Tibial artery (tissue), 4 donors: Measurements from ENCODE around the gene PYGO2.

ENCODE experiments used
- DNase-seq, 2 donors: peaks; one replicate each; pipeline ENCODE4 v3.0.0-alpha.2; 2019
- H3K27ac ChIP-seq, 2 donors: fragments of 200-600 bp; sonication (generic) in 1 of 2; 1 replicate in 1 of 2; 2 replicates in 1 of 2; pipeline ENCODE4 v1.5.1; 2018 to 2019; ENCODE audit warnings: mild to moderate bottlenecking in 1 of 2
- H3K27me3 ChIP-seq, 2 donors: fragments of 200-600 bp; sonication (generic) in 1 of 2; one replicate each; pipeline versions ENCODE4 v1.5.1 to v1.6.0; 2016 to 2019
- H3K36me3 ChIP-seq, 3 donors: fragments of 200-600 bp; sonication (generic) in 2 of 3; one replicate each; pipeline ENCODE4 v1.5.1; 2016 to 2019; ENCODE audit warnings: mild to moderate bottlenecking in 2 of 3
- H3K4me1 ChIP-seq, 4 donors: fragments of 200-600 bp; sonication (generic) in 2 of 4; 1 replicate in 3 of 4; 2 replicates in 1 of 4; pipeline ENCODE4 v1.5.1; 2016 to 2019
- H3K4me3 ChIP-seq, 2 donors: fragments of 200-600 bp; sonication (generic) in 1 of 2; 1 replicate in 1 of 2; 2 replicates in 1 of 2; pipeline ENCODE4 v1.5.1; 2018 to 2019; ENCODE audit warnings: mild to moderate bottlenecking in 2 of 2
- H3K9me3 ChIP-seq, 3 donors: fragments of 200-600 bp; sonication (generic) in 1 of 3; one replicate each; pipeline ENCODE4 v1.5.1; 2016 to 2019
- CTCF ChIP-seq, 2 experiments: fragments of 200-600 bp in 1 of 2; fragments of 450-650 bp in 1 of 2; IDR thresholded peaks; one replicate each; pipeline ENCODE4 v1.5.1; 2017 to 2019; ENCODE audit warnings: antibody characterized with exemption in 2 of 2, mild to moderate bottlenecking in 1 of 2, moderate library complexity in 1 of 2
- intact Hi-C: fragments of 100-400 bp; cut with DNase I; formaldehyde crosslinking; loops from one replicate; pipeline ENCODE4 v1.15.0; 2023; ENCODE audit warnings: low total_unique reads

PYGO2 gene

GRCh38 chr1:154960446-154961136 is 991 bp downstream of the PYGO2 start:
- intact Hi-C loops = loop anchor here (5.0 kb wide), 3 partner anchors 37 to 102 kb away; partner anchors contain the start of gene EFNA4
- H3K36me3 ChIP-seq = peaks cover 11 to 47% (median 40%) of the 10 kb centered on the region in 3 donors
- peak overlapping the region; percentile 95 to 98 for H3K27ac ChIP-seq
- peaks cover 0 to 53% (median 33%) of the 10 kb centered on the region in 4 donors for H3K4me1 ChIP-seq
- H3K9me3 ChIP-seq = no peaks in the 10 kb centered on the region
- no peaks in the 10 kb centered on the region for H3K27me3 ChIP-seq
- no peak for DNase-seq
- peak overlapping the region; percentile 77 to 78 for H3K4me3 ChIP-seq
- TF ChIP-seq CTCF (IDR thresholded peaks at IDR 0.05) = no peak

GRCh38 chr1:154959426-154959780 is 2.2 kb downstream of the PYGO2 start:
- intact Hi-C loops = no loop called here

GRCh38 chr1:154958681-154959425 is 2.7 kb downstream of the PYGO2 start:
- Histone ChIP-seq H3K27me3 (no peaks in the 10 kb centered on the region), H3K4me3 (no peak overlapping the region), H3K4me1 (peaks cover 4 to 67% (median 49%) of the 10 kb centered on the region in 4 donors), H3K36me3 (peaks cover 0 to 30% (median 24%) of the 10 kb centered on the region in 3 donors), H3K27ac (no peak overlapping the region), H3K9me3 (no peaks in the 10 kb centered on the region)
- no peak for TF ChIP-seq CTCF (IDR thresholded peaks at IDR 0.05)
- intact Hi-C loops = no loop called here
- DNase-seq = no peak

More at GRCh38 chr1:154959426-154959780, 2.2 kb downstream of the PYGO2 start:
- peaks cover 0 to 62% (median 44%) of the 10 kb centered on the region in 4 donors for H3K4me1 ChIP-seq
- H3K4me3 ChIP-seq = no peak overlapping the region
- no peak for TF ChIP-seq CTCF (IDR thresholded peaks at IDR 0.05)
- no peak overlapping the region for H3K27ac ChIP-seq
- DNase-seq = no peak
- no peaks in the 10 kb centered on the region for H3K27me3 ChIP-seq
- no peaks in the 10 kb centered on the region for H3K9me3 ChIP-seq
- H3K36me3 ChIP-seq = peaks cover under 1 to 35% (median 28%) of the 10 kb centered on the region in 3 donors

GRCh38 chr1:154958036-154958435 is 3.5 kb downstream of the PYGO2 start:
- intact Hi-C loops = no loop called here
- H3K36me3 ChIP-seq = peaks cover 0 to 22% (median 16%) of the 10 kb centered on the region in 3 donors
- no peak overlapping the region for H3K4me3 ChIP-seq
- H3K27me3 ChIP-seq = no peaks in the 10 kb centered on the region
- H3K4me1 ChIP-seq = peaks cover 7 to 68% (median 56%) of the 10 kb centered on the region in 4 donors
- no peak for DNase-seq
- no peak overlapping the region for H3K27ac ChIP-seq
- no peak for TF ChIP-seq CTCF (IDR thresholded peaks at IDR 0.05)
- H3K9me3 ChIP-seq = no peaks in the 10 kb centered on the region

GRCh38 chr1:154957091-154957657 is 4.4 kb downstream of the PYGO2 start:
- peak overlapping the region; percentile 82 to 83 for H3K27ac ChIP-seq
- peaks cover 0 to 19% (median 14%) of the 10 kb centered on the region in 3 donors for H3K36me3 ChIP-seq
- H3K27me3 ChIP-seq = no peaks in the 10 kb centered on the region
- no peak for DNase-seq
- no peak for TF ChIP-seq CTCF (IDR thresholded peaks at IDR 0.05)
- H3K4me1 ChIP-seq = peaks cover 7 to 66% (median 56%) of the 10 kb centered on the region in 4 donors
- intact Hi-C loops = no loop called here
- no peaks in the 10 kb centered on the region for H3K9me3 ChIP-seq
- no peak overlapping the region for H3K4me3 ChIP-seq
